ENCODE results near the gene TCTN2.

DNA sequence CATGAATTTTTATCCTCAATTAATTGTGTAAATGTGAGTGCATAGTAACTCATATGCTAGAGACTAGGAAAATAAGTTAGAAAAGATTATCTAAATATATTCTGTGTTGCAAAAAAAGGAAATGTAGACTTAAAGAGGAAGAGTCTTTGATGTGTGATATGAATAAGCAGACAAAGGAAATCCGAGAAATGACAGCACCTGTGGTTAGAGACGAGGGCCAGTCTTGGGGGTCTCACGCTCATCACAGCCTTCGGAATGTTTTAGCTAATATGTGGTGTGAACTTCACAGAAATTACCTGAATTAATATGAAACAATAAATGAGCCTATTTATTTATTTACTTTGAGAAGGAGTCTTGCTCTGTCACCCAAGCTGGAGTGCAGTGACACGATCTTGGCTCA is 52.9 kb downstream of the TCTN2 start:
- TF ChIP-seq POLR2AphosphoS5 (IDR thresholded peaks at IDR 0.05; ENCODE audit: low read depth) (no peak), EZH2 (IDR thresholded peaks at IDR 0.05; ENCODE audit: low read depth, unreplicated experiment) (no peak), ZNF114 (CRISPR knock-in tag; IDR thresholded peaks at IDR 0.05) (no peak), CREB1 (CRISPR knock-in tag; IDR thresholded peaks at IDR 0.05; ENCODE audit: low read depth) (no peak), ZNF331 (CRISPR knock-in tag; IDR thresholded peaks at IDR 0.05; ENCODE audit: low read depth) (no peak), STAT1 (IDR thresholded peaks at IDR 0.05; ENCODE audit: unreplicated experiment) (no peak), EZH2phosphoT487 (IDR thresholded peaks at IDR 0.05; ENCODE audit: unreplicated experiment) (no peak)
- TF ChIP-seq, protein P1, sequence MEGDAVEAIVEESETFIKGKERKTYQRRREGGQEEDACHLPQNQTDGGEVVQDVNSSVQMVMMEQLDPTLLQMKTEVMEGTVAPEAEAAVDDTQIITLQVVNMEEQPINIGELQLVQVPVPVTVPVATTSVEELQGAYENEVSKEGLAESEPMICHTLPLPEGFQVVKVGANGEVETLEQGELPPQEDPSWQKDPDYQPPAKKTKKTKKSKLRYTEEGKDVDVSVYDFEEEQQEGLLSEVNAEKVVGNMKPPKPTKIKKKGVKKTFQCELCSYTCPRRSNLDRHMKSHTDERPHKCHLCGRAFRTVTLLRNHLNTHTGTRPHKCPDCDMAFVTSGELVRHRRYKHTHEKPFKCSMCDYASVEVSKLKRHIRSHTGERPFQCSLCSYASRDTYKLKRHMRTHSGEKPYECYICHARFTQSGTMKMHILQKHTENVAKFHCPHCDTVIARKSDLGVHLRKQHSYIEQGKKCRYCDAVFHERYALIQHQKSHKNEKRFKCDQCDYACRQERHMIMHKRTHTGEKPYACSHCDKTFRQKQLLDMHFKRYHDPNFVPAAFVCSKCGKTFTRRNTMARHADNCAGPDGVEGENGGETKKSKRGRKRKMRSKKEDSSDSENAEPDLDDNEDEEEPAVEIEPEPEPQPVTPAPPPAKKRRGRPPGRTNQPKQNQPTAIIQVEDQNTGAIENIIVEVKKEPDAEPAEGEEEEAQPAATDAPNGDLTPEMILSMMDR (conservative IDR thresholded peaks at IDR 0.05; ENCODE audit: low read depth in 2 of 2), result no peak
- TF ChIP-seq, protein P2, sequence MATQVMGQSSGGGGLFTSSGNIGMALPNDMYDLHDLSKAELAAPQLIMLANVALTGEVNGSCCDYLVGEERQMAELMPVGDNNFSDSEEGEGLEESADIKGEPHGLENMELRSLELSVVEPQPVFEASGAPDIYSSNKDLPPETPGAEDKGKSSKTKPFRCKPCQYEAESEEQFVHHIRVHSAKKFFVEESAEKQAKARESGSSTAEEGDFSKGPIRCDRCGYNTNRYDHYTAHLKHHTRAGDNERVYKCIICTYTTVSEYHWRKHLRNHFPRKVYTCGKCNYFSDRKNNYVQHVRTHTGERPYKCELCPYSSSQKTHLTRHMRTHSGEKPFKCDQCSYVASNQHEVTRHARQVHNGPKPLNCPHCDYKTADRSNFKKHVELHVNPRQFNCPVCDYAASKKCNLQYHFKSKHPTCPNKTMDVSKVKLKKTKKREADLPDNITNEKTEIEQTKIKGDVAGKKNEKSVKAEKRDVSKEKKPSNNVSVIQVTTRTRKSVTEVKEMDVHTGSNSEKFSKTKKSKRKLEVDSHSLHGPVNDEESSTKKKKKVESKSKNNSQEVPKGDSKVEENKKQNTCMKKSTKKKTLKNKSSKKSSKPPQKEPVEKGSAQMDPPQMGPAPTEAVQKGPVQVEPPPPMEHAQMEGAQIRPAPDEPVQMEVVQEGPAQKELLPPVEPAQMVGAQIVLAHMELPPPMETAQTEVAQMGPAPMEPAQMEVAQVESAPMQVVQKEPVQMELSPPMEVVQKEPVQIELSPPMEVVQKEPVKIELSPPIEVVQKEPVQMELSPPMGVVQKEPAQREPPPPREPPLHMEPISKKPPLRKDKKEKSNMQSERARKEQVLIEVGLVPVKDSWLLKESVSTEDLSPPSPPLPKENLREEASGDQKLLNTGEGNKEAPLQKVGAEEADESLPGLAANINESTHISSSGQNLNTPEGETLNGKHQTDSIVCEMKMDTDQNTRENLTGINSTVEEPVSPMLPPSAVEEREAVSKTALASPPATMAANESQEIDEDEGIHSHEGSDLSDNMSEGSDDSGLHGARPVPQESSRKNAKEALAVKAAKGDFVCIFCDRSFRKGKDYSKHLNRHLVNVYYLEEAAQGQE (IDR thresholded peaks at IDR 0.05; ENCODE audit: unreplicated experiment), result no peak

Data from GM23338 (cell line).